A673 (cell line): ENCODE measurements around the gene AMBRA1. TPM values are rescaled to one million over a fixed set of nuclear protein-coding genes. Genes with fewer than 3 reads are reported as not detected.
A peak's percentile ranks its signal among the peaks of the same experiment; 100 is the strongest.

Source experiments
- BruUV-seq: library from RNA; stranded (reverse); fragments of 400-500 nt; replicated peaks from 2 replicates; lab custom pipeline; 2021; lab: Mats Ljungman, UMichigan
- CTCF ChIA-PET: fragments of 300-600 bp; sonication (Branson Sonifier 250); formaldehyde crosslinking; loops from one replicate; lab custom pipeline; 2022; ENCODE audit warnings: antibody characterized with exemption; lab: Charles Lee
- POLR2A ChIA-PET: fragments of 300-600 bp; sonication (Branson Sonifier 250); formaldehyde crosslinking; loops from one replicate; lab custom pipeline; 2022; ENCODE audit warnings: antibody characterized with exemption; ENCODE audit not compliant: low non-redundant PET; lab: Charles Lee
- DNase-seq: peaks from one replicate; pipeline ENCODE4 v3.0.0-alpha.2; 2015; ENCODE audit warnings: low spot score
- H3K27ac ChIP-seq: fragments of 200-600 bp; sonication (generic); 2 replicates; pipeline ENCODE4 v1.5.1; 2016; ENCODE audit warnings: mixed run types, low read depth, mild to moderate bottlenecking, mixed read lengths, antibody characterized with exemption, low read length; ENCODE audit not compliant: poor library complexity, severe bottlenecking
- H3K27me3 ChIP-seq: fragments of 200-600 bp; sonication (generic); replicated peaks from 2 replicates; pipeline ENCODE4 v1.6.1; 2017; ENCODE audit warnings: mixed run types, low read depth, mild to moderate bottlenecking, mixed read lengths, antibody characterized with exemption, low read length; ENCODE audit not compliant: insufficient read depth, poor library complexity
- H3K36me3 ChIP-seq: fragments of 200-600 bp; sonication (generic); 2 replicates; pipeline ENCODE4 v1.6.1; 2016; ENCODE audit warnings: mixed run types, mild to moderate bottlenecking, mixed read lengths, antibody characterized with exemption, low read length; ENCODE audit not compliant: insufficient read depth, poor library complexity, severe bottlenecking
- H3K4me1 ChIP-seq: fragments of 200-600 bp; sonication (generic); 2 replicates; pipeline ENCODE4 v1.6.1; 2017; ENCODE audit warnings: mixed run types, mild to moderate bottlenecking, mixed read lengths, antibody characterized with exemption, low read length; ENCODE audit not compliant: insufficient read depth, poor library complexity, severe bottlenecking
- H3K4me3 ChIP-seq: fragments of 200-600 bp; sonication (generic); 2 replicates; pipeline ENCODE4 v1.5.1; 2016; ENCODE audit warnings: low read depth, mixed run types, mild to moderate bottlenecking, mixed read lengths, low read length; ENCODE audit not compliant: poor library complexity, severe bottlenecking
- H3K9me3 ChIP-seq: fragments of 200-600 bp; sonication (generic); 2 replicates; pipeline ENCODE4 v1.6.1; 2016; ENCODE audit warnings: mixed run types, low read depth, mild to moderate bottlenecking, mixed read lengths, antibody characterized with exemption, low read length; ENCODE audit not compliant: poor library complexity, severe bottlenecking
- EZH2 ChIP-seq: fragments of 200-600 bp; sonication (generic); IDR thresholded peaks from 2 replicates; pipeline ENCODE4 v1.6.1; 2017; ENCODE audit warnings: borderline replicate concordance, low read depth, mild to moderate bottlenecking, mixed read lengths, antibody characterized with exemption, low read length; ENCODE audit not compliant: poor library complexity, severe bottlenecking
- intact Hi-C: fragments of 100-400 bp; cut with micrococcal nuclease; formaldehyde crosslinking; loops from one replicate; pipeline ENCODE4 v1.10.0; 2022; ENCODE audit not compliant: unreplicated experiment
- total RNA-seq: library from RNA; stranded (reverse); gene quantifications from 2 replicates; pipeline ENCODE4 v1.2.3, GENCODE V29; 2021
- TF ChIP-seq, protein P1 (sequence below): fragments of 300-800, 200-600 bp; sonication (generic); conservative IDR thresholded peaks from 2 replicates; pipeline ENCODE4 v1.5.1; 2017; ENCODE audit warnings: low read depth, mild to moderate bottlenecking, antibody characterized with exemption, low read length, moderate library complexity, mixed read lengths

Gene AMBRA1
- total RNA-seq, 1 experiment from 2014 or later: 78.1 TPM

DNA sequence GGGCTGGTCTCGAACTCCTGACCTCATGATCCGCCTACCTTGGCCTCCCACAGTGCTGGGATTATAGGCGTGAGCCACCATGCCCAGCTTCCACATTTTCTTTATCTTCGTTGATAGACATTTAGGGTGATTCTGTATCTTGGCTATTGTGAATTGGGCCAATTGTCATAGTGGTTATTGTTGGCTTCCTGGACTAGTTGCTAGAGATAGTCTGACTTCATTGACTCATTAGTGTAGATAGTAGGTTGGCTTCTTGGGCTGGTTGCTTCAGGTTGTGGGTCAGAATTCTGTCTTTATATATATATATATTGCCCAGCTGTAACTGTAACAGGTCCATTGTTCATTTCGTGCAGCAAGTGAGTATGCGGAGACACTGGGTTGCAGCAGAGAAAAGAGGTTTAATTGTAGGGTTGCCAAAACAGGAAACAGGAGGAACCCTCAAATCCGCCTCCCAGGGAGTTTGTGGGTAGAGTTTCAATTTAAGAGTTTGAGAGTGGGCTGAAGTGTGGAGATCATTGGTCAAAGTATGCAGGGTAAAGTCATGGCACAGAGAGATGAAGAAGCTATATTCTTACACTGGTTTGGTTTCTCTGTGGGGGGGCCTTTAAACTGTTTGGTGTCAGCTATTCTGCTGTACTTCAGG, 45.5 kb upstream of the AMBRA1 start:
- H3K4me3 ChIP-seq: no peak overlapping the region
- DNase-seq: peak; percentile 93
- H3K27me3 ChIP-seq: no peaks in the 10 kb centered on the region
- no TSS peak for BruUV-seq
- TF ChIP-seq, protein P1, sequence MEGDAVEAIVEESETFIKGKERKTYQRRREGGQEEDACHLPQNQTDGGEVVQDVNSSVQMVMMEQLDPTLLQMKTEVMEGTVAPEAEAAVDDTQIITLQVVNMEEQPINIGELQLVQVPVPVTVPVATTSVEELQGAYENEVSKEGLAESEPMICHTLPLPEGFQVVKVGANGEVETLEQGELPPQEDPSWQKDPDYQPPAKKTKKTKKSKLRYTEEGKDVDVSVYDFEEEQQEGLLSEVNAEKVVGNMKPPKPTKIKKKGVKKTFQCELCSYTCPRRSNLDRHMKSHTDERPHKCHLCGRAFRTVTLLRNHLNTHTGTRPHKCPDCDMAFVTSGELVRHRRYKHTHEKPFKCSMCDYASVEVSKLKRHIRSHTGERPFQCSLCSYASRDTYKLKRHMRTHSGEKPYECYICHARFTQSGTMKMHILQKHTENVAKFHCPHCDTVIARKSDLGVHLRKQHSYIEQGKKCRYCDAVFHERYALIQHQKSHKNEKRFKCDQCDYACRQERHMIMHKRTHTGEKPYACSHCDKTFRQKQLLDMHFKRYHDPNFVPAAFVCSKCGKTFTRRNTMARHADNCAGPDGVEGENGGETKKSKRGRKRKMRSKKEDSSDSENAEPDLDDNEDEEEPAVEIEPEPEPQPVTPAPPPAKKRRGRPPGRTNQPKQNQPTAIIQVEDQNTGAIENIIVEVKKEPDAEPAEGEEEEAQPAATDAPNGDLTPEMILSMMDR: no peak
- TF ChIP-seq EZH2: no peak
- ChIA-PET POLR2A (interaction anchor here (0.6 to 0.8 kb wide), 3 partner anchors 10 to 76 kb away, joined by 3 to 4 read pairs (median 3); no protein-coding TSS in a partner anchor), CTCF (interaction anchor here (0.6 to 0.7 kb wide), 2 partner anchors 288 to 702 kb away, joined by 3 to 5 read pairs; no protein-coding TSS in a partner anchor)
- intact Hi-C loops: no loop called here
- H3K27ac ChIP-seq: peak overlapping the region; percentile 1
- peaks cover 6% of the 10 kb centered on the region for H3K9me3 ChIP-seq
- peaks cover 15% of the 10 kb centered on the region for H3K36me3 ChIP-seq
- peaks cover 3% of the 10 kb centered on the region for H3K4me1 ChIP-seq

DNA sequence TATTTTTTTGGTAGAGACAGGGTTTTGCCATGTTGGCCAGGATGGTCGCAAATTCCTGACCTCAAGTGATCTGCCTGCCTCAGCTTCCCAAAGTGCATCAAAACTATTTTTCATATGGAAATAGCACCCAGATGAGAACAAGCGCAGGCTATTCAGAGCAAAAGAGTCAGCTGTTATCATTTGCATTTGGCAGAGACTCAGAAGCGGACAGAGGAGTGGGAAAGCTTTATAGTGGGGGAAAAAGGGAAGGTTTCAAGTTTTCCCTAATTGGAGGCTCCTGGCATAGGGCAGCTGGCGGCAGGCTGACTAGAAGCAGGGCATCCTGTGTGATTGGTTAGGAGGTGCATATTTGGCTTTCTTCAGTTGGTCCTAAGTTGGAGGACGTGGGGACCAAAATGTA, 43.7 kb upstream of the AMBRA1 start:
- H3K27ac ChIP-seq: no peak overlapping the region
- intact Hi-C loops: no loop called here
- peaks cover 15% of the 10 kb centered on the region for H3K36me3 ChIP-seq
- CTCF ChIA-PET: no interaction called here
- TF ChIP-seq EZH2: no peak
- TF ChIP-seq, protein P1: no peak
- no peaks in the 10 kb centered on the region for H3K27me3 ChIP-seq
- H3K4me1 ChIP-seq: peaks cover 3% of the 10 kb centered on the region
- no peak overlapping the region for H3K4me3 ChIP-seq
- POLR2A ChIA-PET: no interaction called here
- H3K9me3 ChIP-seq: peaks cover 6% of the 10 kb centered on the region
- no TSS peak for BruUV-seq
- no peak for DNase-seq

DNA sequence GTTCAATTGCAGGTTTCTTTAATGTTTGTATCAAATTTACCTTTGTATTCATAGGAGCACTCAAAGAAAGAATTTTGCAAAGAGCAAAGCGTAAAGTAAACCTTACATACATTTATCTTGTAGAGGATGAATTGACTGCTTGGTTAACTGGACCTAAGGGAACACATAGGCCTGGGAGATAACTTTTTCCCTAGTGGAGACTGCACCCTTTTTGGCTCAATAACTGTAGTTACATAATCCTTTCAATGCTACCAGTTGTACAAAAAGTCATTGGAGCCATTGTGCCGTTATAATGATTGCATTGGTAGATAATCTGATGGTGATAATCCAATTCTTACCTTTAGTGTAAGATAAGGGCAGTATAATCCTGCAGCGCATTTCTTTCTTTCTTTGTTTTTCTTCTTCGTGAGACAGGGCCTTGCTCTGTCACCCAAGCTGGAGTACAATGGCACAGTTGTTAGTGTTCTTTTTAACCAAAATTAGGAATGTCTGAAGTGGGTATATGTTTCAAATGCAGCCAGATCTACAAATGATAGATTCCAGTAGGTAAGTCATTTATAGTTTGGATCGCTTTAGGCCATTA, 41.8 kb upstream of the AMBRA1 start:
- Histone ChIP-seq H3K27ac (no peak overlapping the region), H3K36me3 (peaks cover 23% of the 10 kb centered on the region), H3K4me1 (peaks cover 3% of the 10 kb centered on the region), H3K27me3 (no peaks in the 10 kb centered on the region), H3K9me3 (peaks cover 6% of the 10 kb centered on the region), H3K4me3 (no peak overlapping the region)
- intact Hi-C loops: no loop called here
- DNase-seq: no peak
- ChIA-PET POLR2A (no interaction called here), CTCF (no interaction called here)
- no TSS peak for BruUV-seq
- no peak for TF ChIP-seq EZH2
- TF ChIP-seq, protein P1: no peak
